Activated T-helper 1 cell treated with Interleukin-2 at 50 U/mL for 16 hours (primary cell): ENCODE measurements around the gene LTO1.

Experiments
- DNase-seq: peaks from one replicate; pipeline ENCODE4 v3.0.0-alpha.2; 2020; ENCODE audit warnings: low read depth

LTO1 gene

GRCh38 chr11:69677749-69678148 lies 2.6 kb upstream of the LTO1 start:
- DNase-seq, result no peak

DNA sequence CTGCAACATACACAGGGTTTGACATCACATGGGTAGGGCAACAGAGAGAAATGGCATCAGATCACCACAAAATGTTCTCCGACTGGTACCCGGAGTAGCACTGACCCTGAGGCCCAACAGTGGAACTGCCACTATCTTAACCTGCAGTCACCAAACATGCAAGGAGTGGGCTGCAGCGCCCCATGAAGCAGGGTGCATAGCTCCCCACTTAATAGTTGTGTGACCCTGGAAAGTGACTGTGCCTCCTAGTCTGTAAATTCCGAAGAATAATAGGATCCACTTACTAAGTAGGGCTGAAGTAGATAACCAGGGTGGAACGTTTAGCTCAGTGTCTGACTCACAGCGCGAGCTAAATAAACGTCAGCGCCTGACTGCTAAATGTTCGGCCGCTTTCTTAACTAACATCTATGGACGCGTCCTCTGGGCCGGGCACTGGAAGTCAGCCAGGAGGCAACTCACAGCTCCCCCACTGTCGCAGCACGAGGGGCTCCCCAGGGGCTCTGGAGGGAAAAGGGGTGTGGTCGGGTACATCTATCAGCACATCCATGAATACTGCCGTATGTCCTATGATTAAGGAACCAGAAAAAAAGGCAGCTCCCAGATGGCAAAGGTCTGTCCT lies 777 bp downstream of the LTO1 start:
- DNase-seq, result no peak

GRCh38 chr11:69671734-69672465 lies 3.3 kb downstream of the LTO1 start:
- no peak for DNase-seq

GRCh38 chr11:69670158-69670845 lies 4.9 kb downstream of the LTO1 start:
- peak; percentile 33 for DNase-seq

DNA sequence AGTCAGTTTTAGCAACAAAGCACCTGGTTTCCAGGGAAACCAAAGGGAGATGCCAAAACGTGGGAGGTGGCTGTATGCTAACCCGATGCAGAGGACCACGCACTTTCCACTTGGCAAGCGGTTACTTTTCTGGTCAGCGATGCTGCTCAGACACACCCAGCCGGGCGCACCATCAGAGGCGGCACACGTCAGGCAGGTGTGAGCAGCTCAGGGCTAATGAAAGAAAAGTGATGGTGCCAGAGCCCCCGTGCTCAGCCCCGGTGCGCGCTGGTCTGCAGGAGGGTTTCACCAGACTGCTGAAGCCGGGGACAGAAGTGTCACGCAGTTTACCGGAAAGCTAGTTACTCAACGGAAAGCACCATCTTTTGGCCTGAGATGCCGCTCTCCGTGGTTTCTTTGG lies 5.7 kb downstream of the LTO1 start:
- no peak for DNase-seq

- no peak for DNase-seq
Observed at GRCh38 chr11:69667619-69668604, 7.2 kb downstream of the LTO1 start.

- no peak for DNase-seq
Observed at GRCh38 chr11:69666752-69667536, 8.2 kb downstream of the LTO1 start.

GRCh38 chr11:69666261-69666660 lies 8.9 kb downstream of the LTO1 start:
- DNase-seq, result no peak

DNA sequence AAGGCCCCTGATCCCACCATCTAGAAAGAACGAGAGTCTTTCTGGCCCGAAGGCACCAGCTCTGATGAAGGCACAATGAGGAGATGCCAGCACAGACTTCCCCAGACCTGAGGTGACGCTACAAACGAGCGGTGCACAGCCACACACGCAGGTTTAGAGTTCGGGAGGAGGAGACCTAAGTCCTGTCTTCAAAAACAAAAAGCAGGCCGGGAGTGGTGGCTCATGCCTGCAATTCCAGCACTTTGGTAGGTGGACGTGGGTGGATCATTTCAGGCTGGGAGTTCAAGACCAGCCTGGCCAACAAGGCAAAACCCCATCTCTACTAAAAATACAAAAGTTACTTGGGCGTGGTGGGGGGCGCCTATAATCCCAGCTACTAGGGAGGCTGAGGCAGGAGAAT lies 9.5 kb downstream of the LTO1 start:
- no peak for DNase-seq

DNA sequence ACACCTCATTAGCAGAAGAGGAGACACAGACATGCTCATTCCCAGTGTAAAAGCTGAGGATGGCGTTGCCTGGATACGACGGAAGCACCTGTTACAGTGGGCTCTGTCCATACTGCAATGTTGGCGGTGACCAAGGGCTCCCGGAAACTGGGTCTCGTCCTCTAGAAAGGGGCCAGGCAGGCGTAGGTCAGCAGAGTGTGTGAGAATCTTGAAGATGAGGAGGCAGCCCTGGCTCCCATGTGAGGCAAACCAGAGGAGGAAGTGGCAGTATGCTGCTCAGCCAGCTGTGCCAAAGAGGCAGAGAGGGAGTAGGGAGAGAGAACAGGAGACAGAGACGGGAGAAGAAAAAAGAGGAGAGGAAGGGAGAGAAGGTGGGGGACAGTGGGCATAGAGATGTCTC lies 10.3 kb downstream of the LTO1 start:
- DNase-seq, result no peak

DNA sequence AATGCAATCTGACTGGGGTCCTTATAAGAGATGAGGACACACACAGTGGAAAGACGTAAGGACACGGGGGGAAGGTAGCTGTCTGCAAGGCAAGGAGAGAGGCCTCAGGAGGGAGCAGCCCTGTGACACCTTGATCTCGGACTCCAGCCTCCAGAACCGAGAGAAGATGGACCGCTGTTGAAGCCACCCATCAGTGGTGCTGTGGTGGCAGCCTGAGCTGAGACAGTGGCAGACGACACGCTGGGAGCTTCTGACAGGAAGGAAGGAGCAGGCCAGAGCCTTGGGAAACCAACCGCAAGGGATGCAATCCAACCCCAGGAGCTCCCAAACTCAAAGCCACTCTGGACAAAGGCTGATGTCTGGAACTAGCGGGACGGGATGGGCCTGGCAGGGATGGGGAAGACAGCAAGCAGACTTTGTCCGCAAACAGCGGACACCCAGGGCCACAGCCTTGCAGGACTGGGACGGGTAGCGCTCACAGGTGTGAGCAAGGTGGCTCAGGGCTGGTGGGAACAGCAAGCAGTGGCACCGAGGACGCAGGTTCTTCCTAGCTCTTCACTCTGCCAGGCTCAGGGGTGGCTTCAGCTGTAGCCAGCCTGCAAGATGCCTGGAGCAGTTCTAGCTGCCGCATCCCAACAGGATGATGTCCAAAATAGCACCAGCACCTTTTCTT lies 10.9 kb downstream of the LTO1 start:
- no peak for DNase-seq

GRCh38 chr11:69663326-69663725 lies 11.8 kb downstream of the LTO1 start:
- DNase-seq, result no peak

GRCh38 chr11:69662806-69663205 lies 12.3 kb downstream of the LTO1 start:
- no peak for DNase-seq

- DNase-seq, result no peak
Observed at GRCh38 chr11:69662021-69662698, 13.0 kb downstream of the LTO1 start.

DNA sequence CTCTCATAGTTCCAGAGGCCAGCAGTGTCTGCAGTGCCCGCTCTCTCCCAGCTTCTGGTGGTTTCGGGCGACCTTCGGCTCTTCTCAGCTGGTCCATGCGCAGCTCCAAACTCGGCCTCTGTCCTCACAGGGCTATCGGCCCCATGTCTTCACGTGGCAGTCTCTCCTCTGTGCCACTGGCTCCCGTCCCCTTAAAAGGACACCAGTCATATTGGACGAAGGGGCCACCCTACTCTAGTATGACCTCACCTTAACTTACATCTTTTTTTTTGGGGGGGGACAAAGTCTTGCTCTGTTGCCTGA lies 13.8 kb downstream of the LTO1 start:
- no peak for DNase-seq

DNA sequence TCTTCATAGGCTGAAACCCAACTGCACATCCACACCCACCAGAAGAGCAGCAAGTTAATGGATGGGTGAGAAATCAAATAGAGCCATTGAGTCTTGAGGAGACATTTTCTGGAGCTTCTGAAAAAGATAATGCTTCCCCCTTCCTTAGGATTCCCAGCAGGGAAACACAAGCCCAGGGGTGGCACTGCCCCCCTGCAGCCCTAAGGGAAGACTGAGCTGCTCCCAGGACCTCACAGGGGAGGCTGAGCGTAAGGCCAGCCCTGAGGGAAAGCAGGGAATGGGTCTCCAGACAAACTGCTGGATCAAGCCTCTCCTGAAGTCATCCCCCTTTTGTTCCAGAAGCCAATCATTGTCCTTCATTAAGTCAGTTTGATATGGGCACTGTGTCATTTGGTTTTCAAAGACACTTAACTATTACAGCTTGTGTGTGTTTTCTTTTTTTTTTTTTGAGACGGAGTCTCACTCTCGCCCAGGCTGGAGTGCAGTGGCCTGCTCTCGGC lies 15.1 kb downstream of the LTO1 start:
- DNase-seq, result no peak

GRCh38 chr11:69659591-69659990 lies 15.6 kb downstream of the LTO1 start:
- no peak for DNase-seq

GRCh38 chr11:69658626-69659450 lies 16.3 kb downstream of the LTO1 start:
- DNase-seq, result no peak

DNA sequence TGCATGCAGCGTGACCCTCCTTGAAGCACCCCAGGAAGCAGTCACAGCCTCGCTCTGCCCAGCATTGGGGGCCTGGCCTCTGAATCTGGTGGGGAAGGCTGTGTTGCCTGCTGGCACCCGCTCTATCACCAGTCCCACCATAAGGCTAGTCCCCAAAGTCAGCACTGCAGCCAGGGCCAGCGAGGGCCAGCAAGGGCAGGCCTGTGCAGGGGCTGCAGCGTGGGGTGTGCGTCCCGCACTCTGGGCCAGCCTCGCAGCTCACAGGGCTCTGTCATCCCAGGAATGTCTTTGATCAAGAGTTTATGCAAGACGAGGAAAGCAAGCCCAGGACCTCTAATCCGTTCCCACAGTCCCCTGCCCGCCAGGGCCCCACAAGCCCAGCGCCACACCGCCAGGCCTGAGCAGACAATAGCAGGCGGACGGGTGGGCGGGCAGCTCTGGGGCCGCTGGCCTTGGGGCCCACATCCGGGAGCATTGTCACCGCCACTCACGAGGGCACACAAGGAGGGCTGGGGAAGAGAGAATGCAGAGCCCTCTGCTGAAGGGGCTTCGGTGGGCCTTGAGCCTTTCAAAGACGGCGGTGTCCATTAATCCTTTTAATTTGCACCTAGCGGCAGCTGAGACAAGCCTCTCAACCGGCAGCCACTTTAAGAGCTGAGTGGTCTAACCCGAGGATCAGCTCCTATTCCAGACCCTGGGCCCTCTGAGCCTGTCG lies 17.1 kb downstream of the LTO1 start:
- DNase-seq, result no peak
